GM18498 (cell line): ENCODE measurements around the gene BDH2.

ENCODE experiments used
- ATAC-seq: cut with Tn5 transposase; IDR thresholded peaks from one replicate; pipeline ENCODE4 v1.9.1; 2021; ENCODE audit warnings: mild to moderate bottlenecking, moderate library complexity; ENCODE audit not compliant: unreplicated experiment

BDH2 gene

GRCh38 chr4:103029300-103029699 lies 70.3 kb downstream of the BDH2 start:
- no peak for ATAC-seq
